SK-N-SH treated with all-trans-retinoic acid at 6 μM for 48 hours (cell line): ENCODE measurements around the gene DESI1.

Experiments
- ATAC-seq: fragments of 200-7000 bp; cut with Tn5 transposase; 3 replicates; pipeline ENCODE4 v1.9.1; 2020; ENCODE audit warnings: mild to moderate bottlenecking, moderate library complexity
- ARNTL ChIP-seq: fragments of 450-650 bp; formaldehyde crosslinking; IDR thresholded peaks from 2 replicates; pipeline ENCODE4 v1.5.0; 2020; ENCODE audit warnings: low read depth, mild to moderate bottlenecking, moderate library complexity, borderline replicate concordance
- BACH2 ChIP-seq: fragments of 250-450 bp; sonication (Bioruptor Pico); IDR thresholded peaks from 2 replicates; pipeline ENCODE4 v1.9.0; 2021; ENCODE audit warnings: mild to moderate bottlenecking, borderline replicate concordance
- CREB5 ChIP-seq: fragments of 250-450 bp; sonication (Bioruptor Pico); IDR thresholded peaks from 2 replicates; pipeline ENCODE4 v1.5.1; 2020; ENCODE audit warnings: low read depth, mild to moderate bottlenecking, moderate library complexity
- CSDC2 ChIP-seq: fragments of 250-450 bp; sonication (Bioruptor Pico); IDR thresholded peaks from 2 replicates; pipeline ENCODE4 v1.5.0; 2020; ENCODE audit warnings: mild to moderate bottlenecking, moderate library complexity
- ESRRG ChIP-seq: fragments of 250-450 bp; sonication (Bioruptor Pico); IDR thresholded peaks from 2 replicates; pipeline ENCODE4 v1.6.1; 2021; ENCODE audit warnings: mild to moderate bottlenecking
- GLIS3 ChIP-seq: fragments of 250-450 bp; sonication (Bioruptor Pico); IDR thresholded peaks from 2 replicates; pipeline ENCODE4 v1.5.0; 2020; ENCODE audit warnings: mild to moderate bottlenecking, moderate library complexity
- ISL1 ChIP-seq: fragments of 250-450 bp; sonication (Bioruptor Pico); IDR thresholded peaks from 2 replicates; pipeline ENCODE4 v2.1.2; 2022; ENCODE audit warnings: mild to moderate bottlenecking, moderate library complexity
- OSR1 ChIP-seq: fragments of 250-450 bp; sonication (Bioruptor Pico); IDR thresholded peaks from 2 replicates; pipeline ENCODE4 v1.8.0; 2022; ENCODE audit warnings: moderate library complexity, mild to moderate bottlenecking, inconsistent platforms
- PATZ1 ChIP-seq: fragments of 250-450 bp; sonication (Bioruptor Pico); IDR thresholded peaks from 2 replicates; pipeline ENCODE4 v1.8.0; 2020; ENCODE audit warnings: mild to moderate bottlenecking, moderate library complexity, borderline replicate concordance
- PPARA ChIP-seq: fragments of 250-450 bp; sonication (Bioruptor Pico); IDR thresholded peaks from 2 replicates; pipeline ENCODE4 v1.5.0; 2020; ENCODE audit warnings: mild to moderate bottlenecking, borderline replicate concordance
- RARB ChIP-seq: fragments of 250-450 bp; sonication (Bioruptor Pico); IDR thresholded peaks from 2 replicates; pipeline ENCODE4 v1.8.0; 2021; ENCODE audit warnings: mild to moderate bottlenecking, moderate library complexity
- SNAI2 ChIP-seq: fragments of 250-450 bp; sonication (Bioruptor Pico); IDR thresholded peaks from 2 replicates; pipeline ENCODE4 v1.5.0; 2020; ENCODE audit warnings: mild to moderate bottlenecking, moderate library complexity
- TCF4 ChIP-seq: fragments of 250-450 bp; sonication (Bioruptor Pico); IDR thresholded peaks from 2 replicates; pipeline ENCODE4 v1.8.0; 2021; ENCODE audit warnings: mild to moderate bottlenecking, moderate library complexity, borderline replicate concordance
- TOX ChIP-seq: fragments of 250-450 bp; sonication (Bioruptor Pico); IDR thresholded peaks from 2 replicates; pipeline ENCODE4 v1.8.0; 2021; ENCODE audit warnings: mild to moderate bottlenecking, moderate library complexity, borderline replicate concordance
- TSHZ2 ChIP-seq: fragments of 250-450 bp; sonication (Bioruptor Pico); IDR thresholded peaks from 2 replicates; pipeline ENCODE4 v1.5.0; 2020; ENCODE audit warnings: mild to moderate bottlenecking, moderate library complexity
- ZC3H10 ChIP-seq: fragments of 250-450 bp; sonication (Bioruptor Pico); IDR thresholded peaks from 2 replicates; pipeline ENCODE4 v1.5.1; 2021; ENCODE audit warnings: mild to moderate bottlenecking, moderate library complexity
- ZFP3 ChIP-seq: fragments of 250-450 bp; sonication (Bioruptor Pico); IDR thresholded peaks from 2 replicates; pipeline ENCODE4 v1.5.0; 2020; ENCODE audit warnings: mild to moderate bottlenecking, moderate library complexity
- ZFP30 ChIP-seq: fragments of 450-650 bp; formaldehyde crosslinking; IDR thresholded peaks from 2 replicates; pipeline ENCODE4 v1.5.0; 2022; ENCODE audit warnings: mild to moderate bottlenecking, moderate library complexity
- ZNF565 ChIP-seq: fragments of 450-650 bp; formaldehyde crosslinking; conservative IDR thresholded peaks from 2 replicates; pipeline ENCODE4 v1.5.0; 2020; ENCODE audit warnings: low read depth, mild to moderate bottlenecking, moderate library complexity
- ZNF70 ChIP-seq: fragments of 450-650 bp; formaldehyde crosslinking; IDR thresholded peaks from 2 replicates; pipeline ENCODE4 v1.5.0; 2020; ENCODE audit warnings: mild to moderate bottlenecking, moderate library complexity
- ZNF8 ChIP-seq: fragments of 450-650 bp; formaldehyde crosslinking; IDR thresholded peaks from 2 replicates; pipeline ENCODE4 v1.5.0; 2020; ENCODE audit warnings: mild to moderate bottlenecking, moderate library complexity
- TF ChIP-seq, protein P1 (sequence below): fragments of 250-450 bp; sonication (Bioruptor Pico); IDR thresholded peaks from 2 replicates; pipeline ENCODE4 v1.8.0; 2021; ENCODE audit warnings: low read depth, mild to moderate bottlenecking, moderate library complexity, borderline replicate concordance

Gene DESI1

DNA sequence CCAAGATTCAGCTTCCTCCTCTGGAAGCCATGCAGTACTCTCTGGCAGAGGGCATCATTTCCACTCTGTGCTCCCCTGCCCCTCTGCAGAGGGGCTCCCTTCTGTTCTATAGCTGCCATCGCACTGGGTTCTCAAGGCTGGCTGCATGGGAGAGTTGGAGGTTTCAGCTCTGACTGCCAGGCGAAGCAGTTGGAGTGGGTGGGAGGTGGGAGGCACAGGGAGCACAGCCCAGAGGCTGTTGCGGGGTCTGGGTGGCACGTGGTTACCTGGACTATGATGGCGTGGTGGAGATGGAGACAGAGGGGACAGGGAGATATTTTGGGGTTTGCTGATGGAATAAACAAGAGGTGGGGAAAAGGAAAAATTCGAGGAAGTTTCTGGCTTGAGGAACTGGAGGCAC lies 36.0 kb downstream of the DESI1 start:
- TF ChIP-seq ZNF70 (CRISPR knock-in tag) (no peak), ZNF565 (no peak), TSHZ2 (no peak), ZC3H10 (CRISPR knock-in tag) (no peak), CSDC2 (CRISPR knock-in tag) (no peak), SNAI2 (CRISPR knock-in tag) (no peak), CREB5 (no peak)
- TF ChIP-seq, protein P1, sequence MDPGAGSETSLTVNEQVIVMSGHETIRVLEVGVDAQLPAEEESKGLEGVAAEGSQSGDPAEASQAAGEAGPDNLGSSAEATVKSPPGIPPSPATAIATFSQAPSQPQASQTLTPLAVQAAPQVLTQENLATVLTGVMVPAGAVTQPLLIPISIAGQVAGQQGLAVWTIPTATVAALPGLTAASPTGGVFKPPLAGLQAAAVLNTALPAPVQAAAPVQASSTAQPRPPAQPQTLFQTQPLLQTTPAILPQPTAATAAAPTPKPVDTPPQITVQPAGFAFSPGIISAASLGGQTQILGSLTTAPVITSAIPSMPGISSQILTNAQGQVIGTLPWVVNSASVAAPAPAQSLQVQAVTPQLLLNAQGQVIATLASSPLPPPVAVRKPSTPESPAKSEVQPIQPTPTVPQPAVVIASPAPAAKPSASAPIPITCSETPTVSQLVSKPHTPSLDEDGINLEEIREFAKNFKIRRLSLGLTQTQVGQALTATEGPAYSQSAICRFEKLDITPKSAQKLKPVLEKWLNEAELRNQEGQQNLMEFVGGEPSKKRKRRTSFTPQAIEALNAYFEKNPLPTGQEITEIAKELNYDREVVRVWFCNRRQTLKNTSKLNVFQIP (CRISPR knock-in tag) = no peak
- no peak for ATAC-seq

DNA sequence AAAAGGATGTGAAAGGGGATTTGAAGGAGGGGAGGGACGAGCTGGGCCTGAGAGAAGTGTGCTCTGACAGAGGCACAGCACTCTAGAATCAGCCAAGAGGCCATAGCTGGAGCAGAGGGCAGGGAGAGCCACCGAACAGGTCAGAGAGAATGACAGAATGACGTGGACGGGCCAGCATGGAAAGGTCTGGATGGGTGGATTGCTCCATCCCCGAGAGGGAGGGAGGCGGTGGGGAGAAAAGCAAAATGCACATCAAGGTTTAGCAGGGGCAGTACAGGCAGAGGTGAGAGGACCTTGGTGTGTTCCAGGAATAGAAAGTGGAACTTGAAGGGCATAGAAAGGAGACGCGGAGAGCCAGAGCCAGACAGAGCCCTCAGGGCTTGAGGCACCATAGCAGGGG lies 38.1 kb downstream of the DESI1 start:
- no peak for ATAC-seq
- TF ChIP-seq TOX (CRISPR knock-in tag) (no peak), TCF4 (no peak), ZC3H10 (CRISPR knock-in tag) (no peak), CSDC2 (CRISPR knock-in tag) (no peak), ZFP30 (CRISPR knock-in tag) (no peak), PPARA (CRISPR knock-in tag) (no peak), ISL1 (no peak), ZNF8 (CRISPR knock-in tag) (no peak), BACH2 (CRISPR knock-in tag) (no peak), ARNTL (CRISPR knock-in tag) (no peak), OSR1 (no peak), GLIS3 (CRISPR knock-in tag) (no peak), ESRRG (no peak), SNAI2 (CRISPR knock-in tag) (no peak), ZFP3 (CRISPR knock-in tag) (no peak)
- TF ChIP-seq, protein P1 (CRISPR knock-in tag) = no peak

DNA sequence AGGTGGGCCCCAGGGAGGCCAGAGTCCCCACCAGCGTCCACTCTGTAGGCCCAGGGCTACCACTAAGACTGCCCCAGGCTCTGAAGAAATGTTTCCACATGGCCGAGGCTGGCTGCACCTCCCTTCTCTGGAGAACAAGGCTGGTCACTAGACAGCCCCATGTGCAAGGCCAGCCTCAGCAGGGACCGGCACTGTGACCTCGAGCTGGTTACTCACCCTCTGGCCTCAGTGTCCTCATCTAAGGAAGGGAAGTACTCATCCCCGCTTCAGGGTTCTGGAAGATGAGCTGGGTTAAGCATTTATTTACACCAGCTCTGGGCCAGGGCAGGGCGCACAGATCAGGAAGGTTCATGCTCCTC lies 40.9 kb downstream of the DESI1 start:
- TF ChIP-seq OSR1 (no peak), ISL1 (no peak)
- no peak for ATAC-seq

- TF ChIP-seq OSR1 (no peak), GLIS3 (CRISPR knock-in tag) (no peak), SNAI2 (CRISPR knock-in tag) (no peak), ZNF8 (CRISPR knock-in tag) (no peak), PATZ1 (CRISPR knock-in tag) (no peak), RARB (CRISPR knock-in tag) (no peak), TCF4 (no peak), ZNF70 (CRISPR knock-in tag) (no peak), TOX (CRISPR knock-in tag) (no peak), ZFP3 (CRISPR knock-in tag) (no peak), ZNF565 (no peak), ZFP30 (CRISPR knock-in tag) (no peak), BACH2 (CRISPR knock-in tag) (no peak), ISL1 (no peak)
- TF ChIP-seq, protein P1 (CRISPR knock-in tag) = no peak
- no peak for ATAC-seq
These were observed 41.4 kb downstream of the DESI1 start for GRCh38 chr22:41579297-41579996.
